B cell (primary cell): ENCODE data around the gene AOC2.

ENCODE experiments used
- EZH2 ChIP-seq: IDR thresholded peaks from 2 replicates; pipeline ENCODE4 v1.6.1; 2012; ENCODE audit warnings: borderline replicate concordance, low read depth, mild to moderate bottlenecking, moderate library complexity, low read length; ENCODE audit not compliant: insufficient read depth, poor library complexity, severe bottlenecking
- TF ChIP-seq, protein P1 (sequence below): fragments of 200-600 bp; IDR thresholded peaks from one replicate; pipeline ENCODE4 v1.8.0; 2022; ENCODE audit warnings: antibody characterized with exemption, mild to moderate bottlenecking

DNA sequence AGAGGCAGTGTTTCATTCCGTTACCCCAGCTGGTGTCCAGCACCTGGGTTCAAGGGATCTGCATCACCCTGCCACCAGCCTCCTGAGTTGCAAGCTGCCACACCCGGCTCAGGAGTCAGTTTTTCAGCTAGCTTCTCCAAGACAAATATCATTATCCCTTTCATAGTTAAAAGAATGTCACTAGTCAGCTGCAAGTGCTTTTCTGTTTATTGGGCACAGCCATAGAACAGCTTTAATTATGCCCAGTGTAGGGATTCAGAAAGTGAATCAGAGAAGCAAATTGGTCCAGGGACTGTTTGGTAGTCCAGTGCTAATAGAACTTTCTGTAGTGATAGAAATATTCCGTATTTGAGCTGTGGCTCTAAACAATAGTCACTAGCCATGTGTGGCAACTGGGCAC lies 3.7 kb downstream of the AOC2 start:
- no peak for TF ChIP-seq EZH2
- TF ChIP-seq, protein P1, sequence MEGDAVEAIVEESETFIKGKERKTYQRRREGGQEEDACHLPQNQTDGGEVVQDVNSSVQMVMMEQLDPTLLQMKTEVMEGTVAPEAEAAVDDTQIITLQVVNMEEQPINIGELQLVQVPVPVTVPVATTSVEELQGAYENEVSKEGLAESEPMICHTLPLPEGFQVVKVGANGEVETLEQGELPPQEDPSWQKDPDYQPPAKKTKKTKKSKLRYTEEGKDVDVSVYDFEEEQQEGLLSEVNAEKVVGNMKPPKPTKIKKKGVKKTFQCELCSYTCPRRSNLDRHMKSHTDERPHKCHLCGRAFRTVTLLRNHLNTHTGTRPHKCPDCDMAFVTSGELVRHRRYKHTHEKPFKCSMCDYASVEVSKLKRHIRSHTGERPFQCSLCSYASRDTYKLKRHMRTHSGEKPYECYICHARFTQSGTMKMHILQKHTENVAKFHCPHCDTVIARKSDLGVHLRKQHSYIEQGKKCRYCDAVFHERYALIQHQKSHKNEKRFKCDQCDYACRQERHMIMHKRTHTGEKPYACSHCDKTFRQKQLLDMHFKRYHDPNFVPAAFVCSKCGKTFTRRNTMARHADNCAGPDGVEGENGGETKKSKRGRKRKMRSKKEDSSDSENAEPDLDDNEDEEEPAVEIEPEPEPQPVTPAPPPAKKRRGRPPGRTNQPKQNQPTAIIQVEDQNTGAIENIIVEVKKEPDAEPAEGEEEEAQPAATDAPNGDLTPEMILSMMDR, result no peak
